Thyroid gland (tissue), 4 donors: ENCODE measurements around the gene ZNF839. TPM values are rescaled to one million over a fixed set of nuclear protein-coding genes. Genes with fewer than 3 reads are reported as not detected.

Experiments
- DNase-seq, 2 donors: peaks; one replicate each; pipeline ENCODE4 v3.0.0-alpha.2; 2019
- H3K27ac ChIP-seq, 3 donors: fragments of 200-600 bp; sonication (generic); 1 replicate in 2 of 3; 2 replicates in 1 of 3; pipeline ENCODE4 v1.5.1; 2016 to 2019; ENCODE audit warnings: mild to moderate bottlenecking in 1 of 3, moderate library complexity in 1 of 3
- H3K27me3 ChIP-seq: fragments of 200-600 bp; sonication (generic); one replicate; pipeline ENCODE4 v1.5.1; 2019
- H3K36me3 ChIP-seq, 2 donors: fragments of 200-600 bp; sonication (generic); one replicate each; pipeline ENCODE4 v1.5.1; 2016 to 2019
- H3K4me1 ChIP-seq, 2 donors: fragments of 200-600 bp; sonication (generic); one replicate each; pipeline ENCODE4 v1.5.1; 2017 to 2019
- H3K4me3 ChIP-seq, 3 donors: fragments of 200-600 bp; sonication (generic); replicated peaks in 1 of 3; 1 replicate in 2 of 3; 2 replicates in 1 of 3; pipeline ENCODE4 v1.5.1; 2016; ENCODE audit warnings: mild to moderate bottlenecking in 1 of 3
- H3K9me3 ChIP-seq: fragments of 200-600 bp; sonication (generic); one replicate; pipeline ENCODE4 v1.5.1; 2017
- POLR2A ChIP-seq, 2 donors: fragments of 450-650 bp; IDR thresholded peaks; one replicate each; pipeline ENCODE4 v1.6.1; 2017; ENCODE audit warnings: antibody characterized with exemption in 2 of 2, mild to moderate bottlenecking in 2 of 2, moderate library complexity in 1 of 2
- WGBS, 2 donors: methylation state at CpG; one replicate each; pipeline ENCODE4 v1.1.5; 2017; 5-methylcytosine and 5-hydroxymethylcytosine counted together
- intact Hi-C: fragments of 100-400 bp; cut with DNase I; formaldehyde crosslinking; loops from one replicate; pipeline ENCODE4 v1.15.1; 2023
- total RNA-seq, 4 donors: library from RNA; depleted of rRNA; stranded (reverse); fragments of >200 nt; gene quantifications; one replicate each; pipeline ENCODE4 v1.2.3, GENCODE V29; 2016
- TF ChIP-seq, protein P1 (sequence below), 6 experiments: fragments of 200-600 bp in 3 of 6; fragments of 450-650 bp in 3 of 6; sonication (generic) in 3 of 6; IDR thresholded peaks; one replicate each; pipeline ENCODE4 v1.5.1; 2016 to 2019; ENCODE audit warnings: antibody characterized with exemption in 6 of 6, mild to moderate bottlenecking in 2 of 6, inconsistent platforms in 1 of 6, moderate library complexity in 1 of 6

The ZNF839 gene
- 10 to 100 TPM in 3 of 4 donors, 1 to 10 TPM in 1; 9.1 to 14.2 (median 12.9) TPM for total RNA-seq

DNA sequence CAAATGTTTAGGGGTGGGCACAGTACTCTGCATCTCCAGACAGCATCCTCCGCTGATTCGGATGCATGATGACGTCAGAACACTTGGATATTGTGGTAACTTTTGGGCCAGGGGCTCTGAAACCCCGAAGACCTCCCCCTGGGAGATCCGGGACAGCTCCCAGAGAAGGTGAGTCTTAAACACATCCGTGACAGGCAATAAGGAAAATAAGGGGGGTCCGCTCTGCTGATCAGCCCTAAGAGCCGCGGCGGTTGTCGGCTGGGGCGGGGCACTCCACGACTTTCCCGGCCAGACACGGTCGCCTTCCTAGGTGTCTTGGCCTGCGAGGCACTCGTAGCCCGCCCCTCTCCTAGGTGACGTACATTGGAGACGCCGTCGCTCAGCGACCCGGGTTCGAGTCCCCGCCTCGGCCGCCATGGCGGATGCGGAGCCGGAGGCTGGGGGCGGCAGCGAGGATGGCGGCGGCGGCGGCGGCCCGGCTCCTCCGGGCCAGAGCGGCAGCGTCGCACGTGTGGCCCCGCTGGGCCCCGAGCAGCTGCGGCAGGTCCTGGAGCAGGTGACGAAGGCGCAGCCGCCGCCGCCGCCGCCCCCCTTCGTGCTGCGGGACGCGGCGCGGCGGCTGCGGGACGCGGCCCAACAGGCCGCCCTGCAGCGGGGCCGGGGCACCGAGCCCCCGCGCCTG, at the start of gene ZNF839:
Gene ZNF839, plus strand, starts transcription at position 396 of the 682 bp plus-strand sequence. Its CDS starts 20 bp downstream, at position 416.
- H3K36me3 ChIP-seq: no peaks in the 10 kb centered on the region

GRCh38 chr14:102272392-102272791, 47.2 kb upstream of the ZNF839 start:
- intact Hi-C loops: no loop called here
- Histone ChIP-seq H3K27ac (no peak overlapping the region), H3K4me1 (no peaks in the 10 kb centered on the region), H3K9me3 (no peaks in the 10 kb centered on the region), H3K27me3 (no peaks in the 10 kb centered on the region), H3K36me3 (no peaks in the 10 kb centered on the region), H3K4me3 (no peak overlapping the region)
- no peak for DNase-seq
- 96 to 98% methylated on average over 5 of the region's 5 CpGs for WGBS, 2 donors
- TF ChIP-seq, protein P1, sequence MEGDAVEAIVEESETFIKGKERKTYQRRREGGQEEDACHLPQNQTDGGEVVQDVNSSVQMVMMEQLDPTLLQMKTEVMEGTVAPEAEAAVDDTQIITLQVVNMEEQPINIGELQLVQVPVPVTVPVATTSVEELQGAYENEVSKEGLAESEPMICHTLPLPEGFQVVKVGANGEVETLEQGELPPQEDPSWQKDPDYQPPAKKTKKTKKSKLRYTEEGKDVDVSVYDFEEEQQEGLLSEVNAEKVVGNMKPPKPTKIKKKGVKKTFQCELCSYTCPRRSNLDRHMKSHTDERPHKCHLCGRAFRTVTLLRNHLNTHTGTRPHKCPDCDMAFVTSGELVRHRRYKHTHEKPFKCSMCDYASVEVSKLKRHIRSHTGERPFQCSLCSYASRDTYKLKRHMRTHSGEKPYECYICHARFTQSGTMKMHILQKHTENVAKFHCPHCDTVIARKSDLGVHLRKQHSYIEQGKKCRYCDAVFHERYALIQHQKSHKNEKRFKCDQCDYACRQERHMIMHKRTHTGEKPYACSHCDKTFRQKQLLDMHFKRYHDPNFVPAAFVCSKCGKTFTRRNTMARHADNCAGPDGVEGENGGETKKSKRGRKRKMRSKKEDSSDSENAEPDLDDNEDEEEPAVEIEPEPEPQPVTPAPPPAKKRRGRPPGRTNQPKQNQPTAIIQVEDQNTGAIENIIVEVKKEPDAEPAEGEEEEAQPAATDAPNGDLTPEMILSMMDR (IDR thresholded peaks at IDR 0.05): no peak

More for the DNA sequence above, at the start of gene ZNF839:
- Histone ChIP-seq H3K9me3 (no peaks in the 10 kb centered on the region), H3K4me3 (peak within 1 kb of the TSS; percentile 1 to 69 (median 40)), H3K27me3 (no peaks in the 10 kb centered on the region), H3K4me1 (peaks cover 20 to 33% of the 10 kb centered on the region in 2 donors), H3K27ac (peak within 1 kb of the TSS; percentile 66 to 95 (median 91))
- TF ChIP-seq, protein P1 (IDR thresholded peaks at IDR 0.05): peak in 1 of 6 experiments; percentile 30
- TF ChIP-seq POLR2A (IDR thresholded peaks at IDR 0.05): peak in 1 of 2 donors; percentile 49
- DNase-seq: peak; percentile 92 to 93
- intact Hi-C loops: loop anchor here (10.0 kb wide), 1 partner anchor 275 kb away; no protein-coding TSS in a partner anchor
- WGBS, 2 donors: 0% methylated on average over 3 to 9 of the region's 71 CpGs

DNA sequence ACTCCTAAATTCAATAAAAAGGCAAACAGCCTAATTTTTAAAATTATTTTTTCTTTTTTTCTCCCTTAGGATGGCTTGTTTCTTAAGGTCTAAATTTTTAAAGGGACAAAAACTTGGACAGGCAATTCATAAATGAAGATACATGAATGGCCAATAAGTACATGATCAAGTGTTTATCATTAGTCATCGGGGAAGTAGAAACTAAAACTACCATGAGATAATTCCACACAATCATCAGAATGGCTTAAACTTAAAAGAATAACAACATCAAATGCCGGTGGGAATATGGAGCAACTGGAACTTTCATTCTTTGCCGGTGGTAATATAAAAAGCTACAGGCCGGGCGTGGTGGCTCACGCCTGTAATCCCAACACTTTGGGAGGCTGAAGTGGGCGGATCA, 43.7 kb upstream of the ZNF839 start:
- Histone ChIP-seq H3K36me3 (peaks cover 5 to 10% of the 10 kb centered on the region in 2 donors), H3K9me3 (no peaks in the 10 kb centered on the region), H3K4me1 (no peaks in the 10 kb centered on the region), H3K4me3 (no peak overlapping the region), H3K27me3 (no peaks in the 10 kb centered on the region), H3K27ac (no peak overlapping the region)
- TF ChIP-seq, protein P1 (IDR thresholded peaks at IDR 0.05): no peak
- intact Hi-C loops: no loop called here
- no peak for DNase-seq
- 95 to 98% methylated on average over 7 of the region's 7 CpGs for WGBS, 2 donors

DNA sequence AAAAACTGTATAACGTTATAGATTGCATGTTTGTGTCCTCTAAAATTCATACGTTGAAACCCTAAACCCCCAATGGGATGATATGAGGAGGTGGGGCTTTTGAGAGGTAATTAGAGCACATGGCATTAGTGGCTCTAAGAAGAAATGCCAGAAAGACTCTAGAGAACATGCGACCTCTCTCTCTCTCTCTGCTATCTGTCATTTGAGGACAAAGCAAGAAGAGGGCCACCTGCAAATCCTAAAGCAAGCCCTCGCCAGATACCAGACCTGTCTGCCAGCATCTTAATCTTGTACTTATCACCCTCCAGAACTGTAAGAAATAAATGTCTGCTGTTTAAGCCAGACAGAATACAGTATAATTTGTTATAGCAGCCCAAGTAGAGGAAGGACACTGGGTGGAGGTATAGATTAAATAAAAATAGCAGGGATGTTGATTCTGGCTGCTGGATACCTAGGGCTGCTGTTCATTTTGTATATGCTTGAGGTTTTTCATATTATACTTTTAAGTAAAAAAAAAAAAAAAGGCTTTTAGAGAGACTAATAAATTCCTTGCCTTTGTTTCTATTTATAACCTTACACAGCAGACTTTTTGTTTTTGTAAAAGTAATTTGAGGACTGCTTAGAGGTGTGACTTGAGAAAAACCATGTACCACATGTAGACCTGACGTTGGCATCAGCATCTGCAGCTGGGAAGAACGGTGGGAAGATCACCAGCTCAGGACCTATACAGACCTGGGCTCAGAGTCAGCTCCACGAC, 41.5 kb upstream of the ZNF839 start:
- TF ChIP-seq POLR2A (IDR thresholded peaks at IDR 0.05): no peak
- TF ChIP-seq, protein P1 (IDR thresholded peaks at IDR 0.05): no peak
- no peaks in the 10 kb centered on the region for H3K27me3 ChIP-seq
- no peak overlapping the region for H3K4me3 ChIP-seq
- no peaks in the 10 kb centered on the region for H3K4me1 ChIP-seq
- no peaks in the 10 kb centered on the region for H3K9me3 ChIP-seq
- WGBS, 2 donors: 75 to 80% methylated on average over 7 of the region's 7 CpGs
- peaks cover 5 to 10% of the 10 kb centered on the region in 2 donors for H3K36me3 ChIP-seq
- no peak overlapping the region for H3K27ac ChIP-seq
- DNase-seq: no peak
- intact Hi-C loops: no loop called here

DNA sequence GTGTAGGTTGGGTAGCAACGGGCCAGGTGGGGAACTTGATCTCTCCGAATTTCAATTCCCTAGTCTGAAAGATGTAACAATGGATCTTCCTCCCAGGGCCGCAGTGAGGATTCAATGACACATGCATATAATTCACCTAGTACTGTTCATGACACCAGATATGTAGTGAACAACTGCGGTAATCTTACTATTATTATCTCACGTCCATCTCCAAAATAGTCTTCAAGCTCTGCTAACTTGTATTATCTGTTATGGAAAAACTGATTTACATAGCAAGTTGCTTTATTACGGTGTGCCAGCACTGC, 41.0 kb upstream of the ZNF839 start:
- TF ChIP-seq POLR2A (IDR thresholded peaks at IDR 0.05): no peak
- TF ChIP-seq, protein P1 (IDR thresholded peaks at IDR 0.05): no peak
- Histone ChIP-seq H3K27ac (no peak overlapping the region), H3K9me3 (no peaks in the 10 kb centered on the region), H3K4me1 (no peaks in the 10 kb centered on the region), H3K36me3 (peaks cover 5 to 10% of the 10 kb centered on the region in 2 donors), H3K4me3 (no peak overlapping the region), H3K27me3 (no peaks in the 10 kb centered on the region)
- intact Hi-C loops: no loop called here
- whole genome bisulfite sequencing, 2 donors: 92 to 97% methylated on average over 6 of the region's 6 CpGs
- DNase-seq: no peak
